DOHH2 (cell line): Measurements from ENCODE around the gene RNF169.

Experiments used
- H3F3A ChIP-seq: fragments of 200-600 bp; sonication (generic), shearing (Covaris generic); 2 replicates; pipeline ENCODE4 v1.6.0; 2016; ENCODE audit warnings: antibody characterized with exemption, mild to moderate bottlenecking; ENCODE audit not compliant: control insufficient read depth, insufficient read depth
- H3K27ac ChIP-seq: fragments of 200-600 bp; sonication (generic); 2 replicates; pipeline ENCODE4 v1.5.1; 2014; ENCODE audit warnings: low read depth, mild to moderate bottlenecking, low read length, moderate library complexity
- H3K27me3 ChIP-seq: fragments of 200-600 bp; sonication (generic); 2 replicates; pipeline ENCODE4 v1.6.1; 2014; ENCODE audit warnings: mild to moderate bottlenecking, low read length, mixed read lengths; ENCODE audit not compliant: control insufficient read depth
- H3K36me3 ChIP-seq: fragments of 200-600 bp; sonication (generic); 2 replicates; pipeline ENCODE4 v1.6.1; 2014; ENCODE audit warnings: mild to moderate bottlenecking, low read length, moderate library complexity, mixed read lengths; ENCODE audit not compliant: control insufficient read depth
- H3K4me1 ChIP-seq: fragments of 200-600 bp; sonication (generic); 2 replicates; pipeline ENCODE4 v1.6.1; 2014; ENCODE audit warnings: mild to moderate bottlenecking, low read length, mixed read lengths; ENCODE audit not compliant: control insufficient read depth
- H3K4me2 ChIP-seq: fragments of 200-600 bp; sonication (generic); 2 replicates; pipeline ENCODE4 v1.6.0; 2014; ENCODE audit warnings: mild to moderate bottlenecking, low read length, moderate library complexity
- H3K4me3 ChIP-seq: fragments of 200-600 bp; sonication (generic); 2 replicates; pipeline ENCODE4 v1.5.1; 2014; ENCODE audit warnings: mild to moderate bottlenecking, low read length, mixed read lengths
- H3K79me2 ChIP-seq: fragments of 200-600 bp; sonication (generic); 2 replicates; pipeline ENCODE4 v1.6.1; 2014; ENCODE audit warnings: mild to moderate bottlenecking, low read length, mixed read lengths; ENCODE audit not compliant: control insufficient read depth
- H3K9me2 ChIP-seq: fragments of 200-600 bp; sonication (generic); replicated peaks from 2 replicates; pipeline ENCODE4 v1.6.1; 2014; ENCODE audit warnings: mild to moderate bottlenecking, low read length, mixed read lengths; ENCODE audit not compliant: control insufficient read depth
- H3K9me3 ChIP-seq: fragments of 200-600 bp; sonication (generic); 2 replicates; pipeline ENCODE4 v1.6.1; 2014; ENCODE audit warnings: antibody characterized with exemption, low read length, mixed read lengths; ENCODE audit not compliant: control insufficient read depth, insufficient read depth
- H4K20me1 ChIP-seq: fragments of 200-600 bp; sonication (generic); 2 replicates; pipeline ENCODE4 v1.6.0; 2014; ENCODE audit warnings: low read depth, mild to moderate bottlenecking, antibody characterized with exemption, low read length, moderate library complexity; ENCODE audit not compliant: control insufficient read depth, insufficient read depth
- CTCF ChIP-seq: fragments of 200-600 bp; sonication (generic); IDR thresholded peaks from one replicate; pipeline ENCODE4 v1.5.1; 2014; ENCODE audit warnings: antibody characterized with exemption, mild to moderate bottlenecking, low read depth, low read length; ENCODE audit not compliant: poor library complexity, severe bottlenecking
- EZH2phosphoT487 ChIP-seq: fragments of 200-600 bp; sonication (generic); IDR thresholded peaks from 2 replicates; pipeline ENCODE4 v1.6.1; 2017; ENCODE audit warnings: borderline replicate concordance, mild to moderate bottlenecking, antibody characterized with exemption, low read length, moderate library complexity, mixed read lengths

The RNF169 gene

GRCh38 chr11:74818283-74818946 is 69.8 kb downstream of the RNF169 start:
- Histone ChIP-seq H3K27me3 (no peaks in the 10 kb centered on the region), H3K4me1 (no peaks in the 10 kb centered on the region), H3K4me2 (no peak overlapping the region), H3K4me3 (no peak overlapping the region), H3K9me3 (no peaks in the 10 kb centered on the region), H3K36me3 (peaks cover 73% of the 10 kb centered on the region), H3K9me2 (no peaks in the 10 kb centered on the region), H3F3A (no peaks in the 10 kb centered on the region), H4K20me1 (no peaks in the 10 kb centered on the region), H3K79me2 (no peaks in the 10 kb centered on the region), H3K27ac (no peak overlapping the region)
- TF ChIP-seq EZH2phosphoT487 (no peak), CTCF (no peak)

GRCh38 chr11:74819400-74819799 is 70.8 kb downstream of the RNF169 start:
- Histone ChIP-seq H3K4me2 (no peak overlapping the region), H3K79me2 (no peaks in the 10 kb centered on the region), H3K27me3 (no peaks in the 10 kb centered on the region), H3K36me3 (peaks cover 80% of the 10 kb centered on the region), H3K9me3 (peaks cover 8% of the 10 kb centered on the region), H3K9me2 (no peaks in the 10 kb centered on the region), H3K4me1 (no peaks in the 10 kb centered on the region), H3F3A (no peaks in the 10 kb centered on the region), H3K4me3 (no peak overlapping the region), H4K20me1 (no peaks in the 10 kb centered on the region), H3K27ac (no peak overlapping the region)
- TF ChIP-seq CTCF, result no peak
- TF ChIP-seq EZH2phosphoT487, result no peak

- Histone ChIP-seq H4K20me1 (no peaks in the 10 kb centered on the region), H3K9me2 (no peaks in the 10 kb centered on the region), H3K27me3 (no peaks in the 10 kb centered on the region), H3K4me3 (no peak overlapping the region), H3K36me3 (peaks cover 91% of the 10 kb centered on the region), H3F3A (no peaks in the 10 kb centered on the region), H3K79me2 (no peaks in the 10 kb centered on the region), H3K4me2 (no peak overlapping the region), H3K4me1 (no peaks in the 10 kb centered on the region), H3K9me3 (peaks cover 16% of the 10 kb centered on the region), H3K27ac (no peak overlapping the region)
- TF ChIP-seq CTCF (no peak), EZH2phosphoT487 (no peak)
These were observed 72.1 kb downstream of the RNF169 start for GRCh38 chr11:74820763-74821162.
